K562 (cell line): ENCODE data around the gene CCDC85C. TPM values are rescaled to one million over a fixed set of nuclear protein-coding genes. Genes with fewer than 3 reads are reported as not detected.
A peak's percentile ranks its signal among the peaks of the same experiment; 100 is the strongest.

Experiments used
- ATAC-seq: fragments of 200-7000 bp; cut with Tn5 transposase; 3 replicates; pipeline ENCODE4 v1.9.1; 2020; ENCODE audit warnings: moderate library complexity
- BruUV-seq: library from RNA; stranded (reverse); fragments of 400-500 nt; replicated peaks from 2 replicates; lab custom pipeline; 2021; lab: Mats Ljungman, UMichigan
- CTCF ChIA-PET: fragments of 300-600 bp; formaldehyde crosslinking; extraction: SDS; loops from one replicate; lab custom pipeline; 2021; ENCODE audit warnings: low intra/inter-chr PET ratio; lab: Yijun Ruan, JAX
- POLR2A ChIA-PET: fragments of 300-600, 350-650 bp; sonication (Branson Sonifier 250); formaldehyde crosslinking; extraction: SDS; loops from one replicate; lab custom pipeline; 2021; ENCODE audit warnings: antibody characterized with exemption, inconsistent platforms; lab: Yijun Ruan, JAX
- DNase-seq, 4 experiments: peaks; one replicate each; pipeline versions ENCODE4 v3.0.0 to v3.0.0-alpha.2; 2011 to 2018; ENCODE audit warnings: low spot score in 3 of 4, mixed read lengths in 3 of 4; ENCODE audit errors: extremely low read depth in 1 of 4
- FAIRE-seq: peaks from 2 replicates; lab custom pipeline; 2011; peaks lifted over from hg19 to GRCh38; lab: Jason Lieb, UNC
- H2AFZ ChIP-seq: 2 replicates; pipeline ENCODE4 v1.6.0; 2011; ENCODE audit warnings: low read depth, low read length, control low read depth, inconsistent platforms
- H3K27ac ChIP-seq: fragments of 200-600 bp; 3 replicates; pipeline ENCODE4 v1.8.0; 2011; ENCODE audit warnings: low read depth, mild to moderate bottlenecking, control low read depth, inconsistent platforms, low read length, moderate library complexity, mixed read lengths; ENCODE audit errors: extremely low read depth
- H3K27me3 ChIP-seq, 2 experiments: fragments of 300-600 bp in 1 of 2; 2 replicates in 1 of 2; 3 replicates in 1 of 2; pipeline versions ENCODE4 v1.6.0 to v1.8.0; 2011; ENCODE audit warnings: inconsistent platforms in 2 of 2, low read length in 2 of 2, mild to moderate bottlenecking in 1 of 2, mixed read lengths in 1 of 2, moderate library complexity in 1 of 2; ENCODE audit not compliant: control insufficient read depth in 2 of 2, insufficient read depth in 2 of 2
- H3K36me3 ChIP-seq: fragments of 300-600 bp; 3 replicates; pipeline ENCODE4 v1.8.0; 2011; ENCODE audit warnings: mild to moderate bottlenecking, low read length, inconsistent platforms; ENCODE audit not compliant: control insufficient read depth, insufficient read depth
- H3K4me1 ChIP-seq, 2 experiments: fragments of 200-600 bp in 1 of 2; replicated peaks in 1 of 2; 2 replicates in 1 of 2; 3 replicates in 1 of 2; pipeline versions ENCODE4 v1.5.1 to v1.8.0; 2011; ENCODE audit warnings: inconsistent platforms in 2 of 2, low read length in 2 of 2, mild to moderate bottlenecking in 1 of 2, mixed read lengths in 1 of 2, moderate library complexity in 1 of 2; ENCODE audit not compliant: control insufficient read depth in 2 of 2, insufficient read depth in 2 of 2
- H3K4me2 ChIP-seq: 2 replicates; pipeline ENCODE4 v1.6.1; 2011; ENCODE audit warnings: low read length, control low read depth, inconsistent platforms, mixed read lengths; ENCODE audit not compliant: insufficient read depth
- H3K4me3 ChIP-seq: fragments of 200-600 bp; sonication (generic), shearing (Covaris generic); 2 replicates; pipeline ENCODE4 v1.5.1; 2016; ENCODE audit warnings: control low read depth, inconsistent platforms
- H3K79me2 ChIP-seq: fragments of 200-600 bp; 3 replicates; pipeline ENCODE4 v1.8.0; 2011; ENCODE audit warnings: low read length, inconsistent platforms; ENCODE audit not compliant: control insufficient read depth, insufficient read depth
- H3K9ac ChIP-seq, 2 experiments: 2 replicates each; pipeline versions ENCODE4 v1.6.0 to v1.6.1; 2011; ENCODE audit warnings: low read depth in 2 of 2, low read length in 2 of 2, control low read depth in 1 of 2, inconsistent platforms in 1 of 2, mild to moderate bottlenecking in 1 of 2, mixed read lengths in 1 of 2; ENCODE audit not compliant: insufficient read depth in 1 of 2
- H3K9me1 ChIP-seq: one replicate; pipeline ENCODE4 v1.6.0; 2011; ENCODE audit warnings: inconsistent platforms, mild to moderate bottlenecking, low read length, moderate library complexity; ENCODE audit not compliant: control insufficient read depth, insufficient read depth
- H3K9me3 ChIP-seq: replicated peaks from 2 replicates; pipeline ENCODE4 v1.5.1; 2011; ENCODE audit warnings: low read depth, low read length, inconsistent platforms; ENCODE audit not compliant: control insufficient read depth, insufficient read depth
- H4K20me1 ChIP-seq: replicated peaks from 2 replicates; pipeline ENCODE4 v1.6.1; 2011; ENCODE audit warnings: low read length, inconsistent platforms, mixed read lengths; ENCODE audit not compliant: control insufficient read depth, insufficient read depth
- CAMTA2 ChIP-seq: fragments of 250-450 bp; sonication (Bioruptor Pico); conservative IDR thresholded peaks from 2 replicates; pipeline ENCODE4 v1.5.1; 2022
- ELF1 ChIP-seq: fragments of 200-800 bp; sonication (Bioruptor generic); IDR thresholded peaks from 2 replicates; pipeline ENCODE4 v1.6.1; 2016; ENCODE audit warnings: missing genetic modification characterization, missing compliant biosample characterization
- ETS1 ChIP-seq: conservative IDR thresholded peaks from 2 replicates; pipeline ENCODE4 v1.6.1; 2011; ENCODE audit warnings: low read depth, mild to moderate bottlenecking, low read length; ENCODE audit not compliant: control insufficient read depth
- FOXA3 ChIP-seq, 2 experiments: fragments of 450-650 bp in 1 of 2; sonication (generic) in 1 of 2; formaldehyde crosslinking; IDR thresholded peaks in 1 of 2; conservative IDR thresholded peaks in 1 of 2; 2 replicates each; pipeline versions ENCODE4 v1.4.0 to v1.8.0; 2020 to 2022; ENCODE audit warnings: mild to moderate bottlenecking in 2 of 2, missing genetic modification reagents in 1 of 2
- HNRNPH1 ChIP-seq: fragments of 200-400 bp; formaldehyde crosslinking; optimal IDR thresholded peaks from 2 replicates; pipeline ENCODE3; 2017; ENCODE audit warnings: low read depth, mild to moderate bottlenecking, low read length, moderate library complexity
- MYBL2 ChIP-seq, 2 experiments: fragments of 450-650 bp in 1 of 2; sonication (generic) in 1 of 2; formaldehyde crosslinking in 1 of 2; IDR thresholded peaks; 2 replicates each; pipeline versions ENCODE4 v1.6.1 to v1.8.1; 2017 to 2022; ENCODE audit warnings: borderline replicate concordance in 1 of 2, inconsistent platforms in 1 of 2, low read depth in 1 of 2, mild to moderate bottlenecking in 1 of 2, missing genetic modification reagents in 1 of 2, moderate library complexity in 1 of 2
- NEUROD1 ChIP-seq: fragments of 150-350 bp; IDR thresholded peaks from 2 replicates; pipeline ENCODE4 v1.6.1; 2014; ENCODE audit warnings: borderline replicate concordance, low read length, low read depth; ENCODE audit not compliant: partially characterized antibody
- NFATC3 ChIP-seq: fragments of 450-650 bp; IDR thresholded peaks from 2 replicates; pipeline ENCODE4 v1.6.1; 2017; ENCODE audit warnings: mild to moderate bottlenecking
- RFX7 ChIP-seq: fragments of 250-450 bp; sonication (Bioruptor Pico); IDR thresholded peaks from 2 replicates; pipeline ENCODE4 v1.5.1; 2021; ENCODE audit warnings: mild to moderate bottlenecking
- ZC3H4 ChIP-seq: sonication (generic); formaldehyde crosslinking; IDR thresholded peaks from 2 replicates; pipeline ENCODE4 v1.9.0; 2021; ENCODE audit warnings: missing genetic modification reagents, borderline replicate concordance
- ZFX ChIP-seq: sonication (generic); formaldehyde crosslinking; IDR thresholded peaks from 2 replicates; pipeline ENCODE4 v1.8.0; 2022; ENCODE audit warnings: mild to moderate bottlenecking, missing genetic modification reagents, moderate library complexity
- ZNF263 ChIP-seq: sonication (generic); formaldehyde crosslinking; IDR thresholded peaks from 2 replicates; pipeline ENCODE4 v1.8.0; 2022; ENCODE audit warnings: mild to moderate bottlenecking, missing genetic modification reagents, borderline replicate concordance
- WGBS: fragments of 100-300 bp; shearing (Covaris generic); methylation state at CpG from one replicate; pipeline ENCODE4 v1.1.6; 2016; ENCODE audit warnings: low coverage, mixed read lengths; ENCODE audit not compliant: insufficient coverage; ENCODE audit errors: missing lambda C conversion rate; 5-methylcytosine and 5-hydroxymethylcytosine counted together
- in situ Hi-C: fragments of 300-500 bp; cut with MboI; formaldehyde crosslinking; loops from 4 replicates; pipeline ENCODE4 v1.15.0; 2018; ENCODE audit warnings: inconsistent platforms, mixed read lengths
- intact Hi-C: fragments of 100-400 bp; cut with micrococcal nuclease; formaldehyde crosslinking; loops from 2 replicates; pipeline ENCODE4 v1.14.2; 2022
- polyA plus RNA-seq, 8 experiments: library from polyadenylated mRNA; depleted of rRNA in 4 of 8; stranded (reverse) in 5 of 8; unstranded in 3 of 8; fragments of >200 nt; fragmentation: Nextera tagmentation in 2 of 8; fragmentation: Illumina TruSeq in 1 of 8; extraction: Ambion mirVana in 2 of 8; extraction: Trizol in 1 of 8; gene quantifications; 2 replicates each; pipeline versions ENCODE4 v1.2.1 to v1.2.3, GENCODE V29; 2011 to 2014; ENCODE audit warnings: inconsistent platforms in 1 of 8, missing spikeins in 1 of 8
- total RNA-seq, 7 experiments: library from RNA; depleted of rRNA in 6 of 7; stranded (reverse); fragments of >200 nt in 6 of 7; fragmentation: Illumina TruSeq in 2 of 7; extraction: Trizol in 2 of 7; gene quantifications; 2 replicates each; pipeline versions ENCODE4 v1.2.1 to v1.2.3, GENCODE V29; 2011 to 2021; ENCODE audit warnings: low replicate concordance in 1 of 7
- TF ChIP-seq, protein P1 (sequence below): sonication (generic); formaldehyde crosslinking; IDR thresholded peaks from 2 replicates; pipeline ENCODE4 v1.8.0; 2023; ENCODE audit warnings: mild to moderate bottlenecking, missing genetic modification reagents

The CCDC85C gene
- total and polyA plus RNA-seq, 9 of the 15 experiments (the other 6 are each of a cell fraction or from before 2014, with no cell fraction given), result 0.18 to 22.0 (median 6.3) TPM

- TF ChIP-seq ELF1 (tag), result peak; percentile 55
- TF ChIP-seq ZFX (CRISPR knock-in tag), result 0 out of 2 replicates have a peak, but pooled peaks have one; percentile 2
- TF ChIP-seq MYBL2 (IDR thresholded peaks at IDR 0.05; ENCODE audit: low read depth), result no peak
- no peak for TF ChIP-seq MYBL2 (CRISPR knock-in tag; IDR thresholded peaks at IDR 0.05; ENCODE audit: borderline replicate concordance)
- no peak for TF ChIP-seq ETS1
- TF ChIP-seq, all 486 proteins: peak for 2
Observed at GRCh38 chr14:99481745-99482099, 122.3 kb downstream of the CCDC85C start (continued).

DNA sequence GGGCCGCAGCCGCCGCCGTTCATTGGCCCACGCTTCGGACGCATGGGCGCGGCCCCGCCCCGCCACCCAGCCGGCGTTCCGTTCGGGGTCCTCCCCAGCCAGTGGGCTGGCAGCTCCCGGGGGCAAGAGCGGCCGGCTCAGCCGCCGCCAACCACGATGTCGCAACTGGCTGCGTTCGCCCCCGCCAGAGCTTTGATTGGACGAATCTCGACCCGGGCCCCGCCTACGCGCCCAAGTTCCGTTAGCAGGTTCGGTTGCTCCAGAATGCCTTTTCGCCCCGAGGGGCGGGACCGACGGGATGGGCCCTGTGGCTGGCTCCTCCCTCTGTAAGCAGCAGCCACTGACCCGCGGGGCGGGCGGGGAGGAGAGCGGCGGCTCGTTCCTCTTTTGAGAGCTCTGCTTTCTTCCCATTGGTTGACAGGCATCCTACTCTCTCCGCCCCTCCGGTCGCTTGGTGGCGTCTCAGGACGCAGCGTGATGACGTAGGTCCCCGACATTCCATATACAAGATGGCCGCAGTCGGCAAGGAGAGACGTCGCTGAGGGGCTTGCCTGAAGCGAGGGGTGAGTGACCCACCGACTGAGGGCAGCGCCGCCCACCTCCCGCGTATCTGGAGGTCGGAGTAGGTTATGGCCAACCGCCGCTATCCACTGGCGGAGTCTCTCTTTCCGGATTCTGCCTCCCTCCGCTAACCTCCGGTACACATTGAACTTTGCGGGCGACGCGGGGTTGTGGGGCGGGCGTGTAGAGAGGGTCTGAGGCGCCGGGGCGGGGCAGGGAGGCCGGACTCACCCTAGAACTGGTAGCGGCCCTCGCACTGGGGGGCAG, 122.9 kb downstream of the CCDC85C start, which contains the start of gene CCNK:
CCNK (plus strand) TSS at position 493 of the 828 bp plus-strand sequence. CDS start 11,269 bp downstream, outside the sequence.
- peak; percentile 92 for ATAC-seq
- TF ChIP-seq NFATC3 (no peak), NEUROD1 (peak; percentile 84), CAMTA2 (CRISPR knock-in tag) (no peak), HNRNPH1 (no peak), RFX7 (CRISPR knock-in tag) (no peak), ZC3H4 (CRISPR knock-in tag) (no peak), ETS1 (no peak), ZNF263 (CRISPR knock-in tag) (no peak), FOXA3 (CRISPR knock-in tag; conservative IDR thresholded peaks at IDR 0.05 in 1 of 2, IDR thresholded peaks at IDR 0.05 in 1 of 2) (no peak)
- TF ChIP-seq, protein P1, sequence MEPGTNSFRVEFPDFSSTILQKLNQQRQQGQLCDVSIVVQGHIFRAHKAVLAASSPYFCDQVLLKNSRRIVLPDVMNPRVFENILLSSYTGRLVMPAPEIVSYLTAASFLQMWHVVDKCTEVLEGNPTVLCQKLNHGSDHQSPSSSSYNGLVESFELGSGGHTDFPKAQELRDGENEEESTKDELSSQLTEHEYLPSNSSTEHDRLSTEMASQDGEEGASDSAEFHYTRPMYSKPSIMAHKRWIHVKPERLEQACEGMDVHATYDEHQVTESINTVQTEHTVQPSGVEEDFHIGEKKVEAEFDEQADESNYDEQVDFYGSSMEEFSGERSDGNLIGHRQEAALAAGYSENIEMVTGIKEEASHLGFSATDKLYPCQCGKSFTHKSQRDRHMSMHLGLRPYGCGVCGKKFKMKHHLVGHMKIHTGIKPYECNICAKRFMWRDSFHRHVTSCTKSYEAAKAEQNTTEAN (CRISPR knock-in tag), result no peak

More for the DNA sequence above, 122.9 kb downstream of the CCDC85C start, which contains the start of gene CCNK:
- Histone ChIP-seq H3K79me2 (peaks cover 91% of the 10 kb centered on the region), H2AFZ (peak within 1 kb of the TSS; percentile 61), H3K4me3 (peak within 1 kb of the TSS; percentile 91), H3K36me3 (no peaks in the 10 kb centered on the region), H3K27me3 (no peaks in the 10 kb centered on the region), H4K20me1 (peaks cover 27% of the 10 kb centered on the region), H3K4me2 (peak within 1 kb of the TSS; percentile 87), H3K27ac (peak within 1 kb of the TSS; percentile 87), H3K9ac (peak within 1 kb of the TSS; percentile 77 to 99), H3K9me3 (no peaks in the 10 kb centered on the region), H3K4me1 (peaks cover 8 to 29% of the 10 kb centered on the region in 2 experiments; a peak in 4 of 5 replicates), H3K9me1 (no peaks in the 10 kb centered on the region)
- no TSS peak for BruUV-seq
- intact Hi-C loops, result no loop called here
- peak; percentile 97 for FAIRE-seq
- DNase-seq, result peak; percentile 91 to 97 (median 94)
- in situ Hi-C loops, result no loop called here
- ChIA-PET CTCF (no interaction called here), POLR2A (interaction anchor here (0.6 to 1.6 kb wide), 11 partner anchors 9 to 511 kb away, joined by 3 to 5 read pairs (median 3); partner anchors contain the start of gene CYP46A1)
- WGBS, result under 1% methylated on average over 52 of the region's 82 CpGs
